VCaP (cell line): ENCODE measurements around the gene TNFRSF21.

Experiments used
- H3K27ac ChIP-seq: fragments of 450-650 bp; 2 replicates; pipeline ENCODE4 v1.5.1; 2017
- TF ChIP-seq, protein P1 (sequence below): fragments of 450-650 bp; conservative IDR thresholded peaks from 2 replicates; pipeline ENCODE4 v1.5.1; 2017; ENCODE audit warnings: mild to moderate bottlenecking, moderate library complexity

TNFRSF21 gene

GRCh38 chr6:47267301-47267700, 42.4 kb downstream of the TNFRSF21 start:
- no peak overlapping the region for H3K27ac ChIP-seq
- TF ChIP-seq, protein P1, sequence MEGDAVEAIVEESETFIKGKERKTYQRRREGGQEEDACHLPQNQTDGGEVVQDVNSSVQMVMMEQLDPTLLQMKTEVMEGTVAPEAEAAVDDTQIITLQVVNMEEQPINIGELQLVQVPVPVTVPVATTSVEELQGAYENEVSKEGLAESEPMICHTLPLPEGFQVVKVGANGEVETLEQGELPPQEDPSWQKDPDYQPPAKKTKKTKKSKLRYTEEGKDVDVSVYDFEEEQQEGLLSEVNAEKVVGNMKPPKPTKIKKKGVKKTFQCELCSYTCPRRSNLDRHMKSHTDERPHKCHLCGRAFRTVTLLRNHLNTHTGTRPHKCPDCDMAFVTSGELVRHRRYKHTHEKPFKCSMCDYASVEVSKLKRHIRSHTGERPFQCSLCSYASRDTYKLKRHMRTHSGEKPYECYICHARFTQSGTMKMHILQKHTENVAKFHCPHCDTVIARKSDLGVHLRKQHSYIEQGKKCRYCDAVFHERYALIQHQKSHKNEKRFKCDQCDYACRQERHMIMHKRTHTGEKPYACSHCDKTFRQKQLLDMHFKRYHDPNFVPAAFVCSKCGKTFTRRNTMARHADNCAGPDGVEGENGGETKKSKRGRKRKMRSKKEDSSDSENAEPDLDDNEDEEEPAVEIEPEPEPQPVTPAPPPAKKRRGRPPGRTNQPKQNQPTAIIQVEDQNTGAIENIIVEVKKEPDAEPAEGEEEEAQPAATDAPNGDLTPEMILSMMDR, result no peak

- TF ChIP-seq, protein P1, result no peak
- H3K27ac ChIP-seq, result no peak overlapping the region
Observed at GRCh38 chr6:47265971-47266370, 43.7 kb downstream of the TNFRSF21 start.

GRCh38 chr6:47264775-47265184, 44.9 kb downstream of the TNFRSF21 start:
- H3K27ac ChIP-seq, result no peak overlapping the region
- TF ChIP-seq, protein P1, result no peak

- H3K27ac ChIP-seq, result no peak overlapping the region
- TF ChIP-seq, protein P1, result no peak
Observed at GRCh38 chr6:47263268-47263667, 46.4 kb downstream of the TNFRSF21 start.

- TF ChIP-seq, protein P1, result no peak
- H3K27ac ChIP-seq, result no peak overlapping the region
Observed at GRCh38 chr6:47262231-47262630, 47.5 kb downstream of the TNFRSF21 start.

DNA sequence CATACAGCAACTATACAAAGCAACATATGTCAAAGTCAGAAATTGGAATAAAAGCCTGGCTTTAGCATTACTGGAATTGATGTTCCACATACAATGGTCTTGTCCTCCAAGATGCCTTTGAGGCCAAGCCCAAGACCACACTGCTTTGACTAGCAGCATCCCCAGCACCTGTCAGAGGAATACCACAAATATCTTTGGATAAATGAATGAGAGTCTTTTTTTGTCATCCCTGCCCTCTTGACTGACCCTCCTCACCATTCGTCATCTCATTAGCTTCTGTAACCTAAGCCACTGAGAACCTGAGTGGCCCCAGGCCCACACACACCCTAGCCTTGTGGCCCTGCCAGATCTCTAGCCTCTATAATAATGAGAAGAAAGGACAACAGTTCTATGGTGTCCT, 48.5 kb downstream of the TNFRSF21 start:
- TF ChIP-seq, protein P1, result no peak

GRCh38 chr6:47260021-47260420, 49.7 kb downstream of the TNFRSF21 start:
- TF ChIP-seq, protein P1, result no peak
- H3K27ac ChIP-seq, result no peak overlapping the region

More for the DNA sequence above, 48.5 kb downstream of the TNFRSF21 start:
- no peak overlapping the region for H3K27ac ChIP-seq
